ENCODE results near the gene HM13. TPM values are rescaled to one million over a fixed set of nuclear protein-coding genes. Genes with fewer than 3 reads are reported as not detected.

Gene HM13
- total RNA-seq, 1 experiment from 2014 or later, result 103 TPM

- TF ChIP-seq PRDM15 (CRISPR knock-in tag; IDR thresholded peaks at IDR 0.05), result no peak
- no peak for TF ChIP-seq ZNF121 (CRISPR knock-in tag; IDR thresholded peaks at IDR 0.05)
- TF ChIP-seq MAX (CRISPR knock-in tag; IDR thresholded peaks at IDR 0.05), result no peak
- TF ChIP-seq, protein P1, sequence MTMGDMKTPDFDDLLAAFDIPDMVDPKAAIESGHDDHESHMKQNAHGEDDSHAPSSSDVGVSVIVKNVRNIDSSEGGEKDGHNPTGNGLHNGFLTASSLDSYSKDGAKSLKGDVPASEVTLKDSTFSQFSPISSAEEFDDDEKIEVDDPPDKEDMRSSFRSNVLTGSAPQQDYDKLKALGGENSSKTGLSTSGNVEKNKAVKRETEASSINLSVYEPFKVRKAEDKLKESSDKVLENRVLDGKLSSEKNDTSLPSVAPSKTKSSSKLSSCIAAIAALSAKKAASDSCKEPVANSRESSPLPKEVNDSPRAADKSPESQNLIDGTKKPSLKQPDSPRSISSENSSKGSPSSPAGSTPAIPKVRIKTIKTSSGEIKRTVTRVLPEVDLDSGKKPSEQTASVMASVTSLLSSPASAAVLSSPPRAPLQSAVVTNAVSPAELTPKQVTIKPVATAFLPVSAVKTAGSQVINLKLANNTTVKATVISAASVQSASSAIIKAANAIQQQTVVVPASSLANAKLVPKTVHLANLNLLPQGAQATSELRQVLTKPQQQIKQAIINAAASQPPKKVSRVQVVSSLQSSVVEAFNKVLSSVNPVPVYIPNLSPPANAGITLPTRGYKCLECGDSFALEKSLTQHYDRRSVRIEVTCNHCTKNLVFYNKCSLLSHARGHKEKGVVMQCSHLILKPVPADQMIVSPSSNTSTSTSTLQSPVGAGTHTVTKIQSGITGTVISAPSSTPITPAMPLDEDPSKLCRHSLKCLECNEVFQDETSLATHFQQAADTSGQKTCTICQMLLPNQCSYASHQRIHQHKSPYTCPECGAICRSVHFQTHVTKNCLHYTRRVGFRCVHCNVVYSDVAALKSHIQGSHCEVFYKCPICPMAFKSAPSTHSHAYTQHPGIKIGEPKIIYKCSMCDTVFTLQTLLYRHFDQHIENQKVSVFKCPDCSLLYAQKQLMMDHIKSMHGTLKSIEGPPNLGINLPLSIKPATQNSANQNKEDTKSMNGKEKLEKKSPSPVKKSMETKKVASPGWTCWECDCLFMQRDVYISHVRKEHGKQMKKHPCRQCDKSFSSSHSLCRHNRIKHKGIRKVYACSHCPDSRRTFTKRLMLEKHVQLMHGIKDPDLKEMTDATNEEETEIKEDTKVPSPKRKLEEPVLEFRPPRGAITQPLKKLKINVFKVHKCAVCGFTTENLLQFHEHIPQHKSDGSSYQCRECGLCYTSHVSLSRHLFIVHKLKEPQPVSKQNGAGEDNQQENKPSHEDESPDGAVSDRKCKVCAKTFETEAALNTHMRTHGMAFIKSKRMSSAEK (CRISPR knock-in tag; IDR thresholded peaks at IDR 0.05; ENCODE audit: borderline replicate concordance), result no peak
- no peak for TF ChIP-seq TEAD1 (CRISPR knock-in tag; IDR thresholded peaks at IDR 0.05)
- TF ChIP-seq GABPB1 (CRISPR knock-in tag; IDR thresholded peaks at IDR 0.05), result no peak
Measured at GRCh38 chr20:31542201-31542842, 28.1 kb downstream of the HM13 start (continued).

DNA sequence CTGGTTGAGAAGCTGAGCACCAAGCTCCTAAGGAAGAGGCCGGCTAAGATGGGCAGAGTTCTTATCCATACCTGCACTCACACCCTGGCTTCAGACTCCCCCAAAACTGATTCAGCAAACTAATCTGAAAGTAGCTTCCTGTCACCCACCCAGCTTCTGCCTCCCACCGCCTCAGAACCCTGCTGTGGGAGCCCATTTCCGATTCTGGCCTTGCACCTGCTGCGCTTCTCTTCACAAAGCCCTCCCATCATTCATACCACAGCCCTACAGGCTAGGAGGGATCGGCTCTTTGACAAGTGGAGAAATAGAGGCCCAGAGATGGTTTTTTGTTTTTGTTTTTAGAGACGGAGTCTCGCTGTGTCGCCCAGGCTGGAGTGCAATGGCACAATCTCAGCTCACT lies 28.7 kb downstream of the HM13 start:
- H3K27me3 Mint-ChIP-seq (ENCODE audit: low read depth), result no peaks in the 10 kb centered on the region
- ChIA-PET CTCF (interaction anchor here (0.7 to 1.8 kb wide), 4 partner anchors 14 to 70 kb away, joined by 3 to 10 read pairs (median 3); no protein-coding TSS in a partner anchor), POLR2A (no interaction called here)
- ATAC-seq, result no peak
- H3K27ac Mint-ChIP-seq, result no peak overlapping the region
- peaks cover 27% of the 10 kb centered on the region for H3K36me3 Mint-ChIP-seq
- DNase-seq (ENCODE audit: low spot score), result no peak
- H3K9me3 Mint-ChIP-seq, result no peaks in the 10 kb centered on the region
- no peak for TF ChIP-seq CREB1 (CRISPR knock-in tag; IDR thresholded peaks at IDR 0.05)
- TF ChIP-seq IRF1 (CRISPR knock-in tag; IDR thresholded peaks at IDR 0.05), result no peak
- TF ChIP-seq, protein P2, sequence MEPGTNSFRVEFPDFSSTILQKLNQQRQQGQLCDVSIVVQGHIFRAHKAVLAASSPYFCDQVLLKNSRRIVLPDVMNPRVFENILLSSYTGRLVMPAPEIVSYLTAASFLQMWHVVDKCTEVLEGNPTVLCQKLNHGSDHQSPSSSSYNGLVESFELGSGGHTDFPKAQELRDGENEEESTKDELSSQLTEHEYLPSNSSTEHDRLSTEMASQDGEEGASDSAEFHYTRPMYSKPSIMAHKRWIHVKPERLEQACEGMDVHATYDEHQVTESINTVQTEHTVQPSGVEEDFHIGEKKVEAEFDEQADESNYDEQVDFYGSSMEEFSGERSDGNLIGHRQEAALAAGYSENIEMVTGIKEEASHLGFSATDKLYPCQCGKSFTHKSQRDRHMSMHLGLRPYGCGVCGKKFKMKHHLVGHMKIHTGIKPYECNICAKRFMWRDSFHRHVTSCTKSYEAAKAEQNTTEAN (CRISPR knock-in tag; IDR thresholded peaks at IDR 0.05), result no peak
- no peak for TF ChIP-seq PREB (CRISPR knock-in tag; IDR thresholded peaks at IDR 0.05; ENCODE audit: borderline replicate concordance)
- no peak for TF ChIP-seq USF1 (CRISPR knock-in tag; IDR thresholded peaks at IDR 0.05)
- 0 out of 2 replicates have a peak, but pooled peaks cover 2% of the 10 kb centered on the region for H3K4me1 Mint-ChIP-seq
- H3K4me3 Mint-ChIP-seq, result no peak overlapping the region

Data from WTC11 (cell line).